HCT116 (cell line): ENCODE results near the gene AOAH.

ENCODE experiments used
- CBX3 ChIP-seq: IDR thresholded peaks from 2 replicates; pipeline ENCODE4 v1.6.1; 2012; ENCODE audit warnings: low read depth
- EGR1 ChIP-seq: IDR thresholded peaks from 2 replicates; pipeline ENCODE4 v1.6.1; 2012; ENCODE audit warnings: low read depth
- EZH2 ChIP-seq: fragments of 200-600 bp; sonication (generic); IDR thresholded peaks from 2 replicates; pipeline ENCODE4 v1.6.1; 2017; ENCODE audit warnings: antibody characterized with exemption, mixed run types
- EZH2phosphoT487 ChIP-seq: fragments of 200-600 bp; IDR thresholded peaks from 2 replicates; pipeline ENCODE4 v1.6.1; 2018; ENCODE audit warnings: antibody characterized with exemption, borderline replicate concordance
- JUND ChIP-seq: IDR thresholded peaks from 2 replicates; pipeline ENCODE4 v1.6.1; 2012
- POLR2A ChIP-seq: IDR thresholded peaks from 2 replicates; pipeline ENCODE4 v1.7.0; 2011; ENCODE audit warnings: borderline replicate concordance; ENCODE audit not compliant: insufficient read depth, insufficient read length; ENCODE audit errors: extremely low read depth
- POLR2AphosphoS5 ChIP-seq: IDR thresholded peaks from 2 replicates; pipeline ENCODE4 v1.6.1; 2011; ENCODE audit warnings: mild to moderate bottlenecking, low read depth, low read length, moderate library complexity
- SIN3A ChIP-seq: IDR thresholded peaks from 2 replicates; pipeline ENCODE4 v1.6.1; 2012; ENCODE audit warnings: low read depth
- ZNF274 ChIP-seq: fragments of 200-500 bp; sonication (Bioruptor generic); IDR thresholded peaks from 2 replicates; pipeline ENCODE4 v1.6.1; 2014; ENCODE audit warnings: mild to moderate bottlenecking, low read depth, low read length, inconsistent platforms
- TF ChIP-seq, protein P1 (sequence below), 3 experiments: fragments of 200-600 bp in 1 of 3; sonication (generic) in 1 of 3; IDR thresholded peaks in 2 of 3; conservative IDR thresholded peaks in 1 of 3; 2 replicates each; pipeline ENCODE4 v1.5.1; 2012 to 2017; ENCODE audit warnings: low read depth in 2 of 3, low read length in 2 of 3, antibody characterized with exemption in 1 of 3, borderline replicate concordance in 1 of 3, control low read depth in 1 of 3, mild to moderate bottlenecking in 1 of 3, mixed read lengths in 1 of 3, mixed run types in 1 of 3, moderate library complexity in 1 of 3; ENCODE audit not compliant: insufficient read depth in 1 of 3

DNA sequence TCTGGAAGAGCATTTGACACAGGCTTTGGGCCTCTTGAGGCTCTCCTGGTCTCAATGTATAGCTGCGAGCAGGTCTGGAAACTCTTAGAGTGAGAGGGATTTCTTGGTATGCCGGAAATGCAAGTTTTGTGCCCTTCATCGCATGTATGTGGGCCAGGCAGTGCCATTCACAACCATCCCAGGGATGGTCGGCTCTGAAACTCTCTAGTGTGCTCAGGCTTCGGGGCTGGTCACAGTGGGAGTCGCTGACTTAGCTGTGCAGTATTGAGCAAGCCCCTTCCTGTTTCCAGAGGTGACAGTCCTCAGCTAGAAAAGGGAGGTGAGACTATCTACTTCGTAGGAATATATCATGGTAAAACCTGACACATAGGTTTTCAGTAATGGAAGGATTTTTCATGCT is 2.0 kb upstream of the AOAH start:
- TF ChIP-seq POLR2AphosphoS5: no peak
- no peak for TF ChIP-seq EZH2phosphoT487
- no peak for TF ChIP-seq SIN3A
- TF ChIP-seq, protein P1, sequence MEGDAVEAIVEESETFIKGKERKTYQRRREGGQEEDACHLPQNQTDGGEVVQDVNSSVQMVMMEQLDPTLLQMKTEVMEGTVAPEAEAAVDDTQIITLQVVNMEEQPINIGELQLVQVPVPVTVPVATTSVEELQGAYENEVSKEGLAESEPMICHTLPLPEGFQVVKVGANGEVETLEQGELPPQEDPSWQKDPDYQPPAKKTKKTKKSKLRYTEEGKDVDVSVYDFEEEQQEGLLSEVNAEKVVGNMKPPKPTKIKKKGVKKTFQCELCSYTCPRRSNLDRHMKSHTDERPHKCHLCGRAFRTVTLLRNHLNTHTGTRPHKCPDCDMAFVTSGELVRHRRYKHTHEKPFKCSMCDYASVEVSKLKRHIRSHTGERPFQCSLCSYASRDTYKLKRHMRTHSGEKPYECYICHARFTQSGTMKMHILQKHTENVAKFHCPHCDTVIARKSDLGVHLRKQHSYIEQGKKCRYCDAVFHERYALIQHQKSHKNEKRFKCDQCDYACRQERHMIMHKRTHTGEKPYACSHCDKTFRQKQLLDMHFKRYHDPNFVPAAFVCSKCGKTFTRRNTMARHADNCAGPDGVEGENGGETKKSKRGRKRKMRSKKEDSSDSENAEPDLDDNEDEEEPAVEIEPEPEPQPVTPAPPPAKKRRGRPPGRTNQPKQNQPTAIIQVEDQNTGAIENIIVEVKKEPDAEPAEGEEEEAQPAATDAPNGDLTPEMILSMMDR (IDR thresholded peaks at IDR 0.05 in 2 of 3, conservative IDR thresholded peaks at IDR 0.05 in 1 of 3; ENCODE audit: borderline replicate concordance in 1 of 3, insufficient read depth in 1 of 3, low read depth in 2 of 3, low read length in 2 of 3): no peak
- TF ChIP-seq EZH2: no peak
- TF ChIP-seq EGR1: no peak
- no peak for TF ChIP-seq CBX3
- TF ChIP-seq POLR2A: no peak
- no peak for TF ChIP-seq ZNF274
- TF ChIP-seq JUND: no peak
